A549 treated with RU486 at 1 μM for 4 hours (cell line): Measurements from ENCODE around the gene IRGQ. TPM values are rescaled to one million over a fixed set of nuclear protein-coding genes. Genes with fewer than 3 reads are reported as not detected.

ENCODE experiments used
- total RNA-seq: library from RNA; stranded (reverse); fragments of 200-300 nt; extraction: Qiagen RNA extraction; gene quantifications from 5 replicates; pipeline ENCODE4 v1.2.3, GENCODE V29; 2022; ENCODE audit warnings: low read depth

The IRGQ gene
- 4.4 to 7.4 TPM (median 5.8 TPM) in 5 replicates for total RNA-seq

DNA sequence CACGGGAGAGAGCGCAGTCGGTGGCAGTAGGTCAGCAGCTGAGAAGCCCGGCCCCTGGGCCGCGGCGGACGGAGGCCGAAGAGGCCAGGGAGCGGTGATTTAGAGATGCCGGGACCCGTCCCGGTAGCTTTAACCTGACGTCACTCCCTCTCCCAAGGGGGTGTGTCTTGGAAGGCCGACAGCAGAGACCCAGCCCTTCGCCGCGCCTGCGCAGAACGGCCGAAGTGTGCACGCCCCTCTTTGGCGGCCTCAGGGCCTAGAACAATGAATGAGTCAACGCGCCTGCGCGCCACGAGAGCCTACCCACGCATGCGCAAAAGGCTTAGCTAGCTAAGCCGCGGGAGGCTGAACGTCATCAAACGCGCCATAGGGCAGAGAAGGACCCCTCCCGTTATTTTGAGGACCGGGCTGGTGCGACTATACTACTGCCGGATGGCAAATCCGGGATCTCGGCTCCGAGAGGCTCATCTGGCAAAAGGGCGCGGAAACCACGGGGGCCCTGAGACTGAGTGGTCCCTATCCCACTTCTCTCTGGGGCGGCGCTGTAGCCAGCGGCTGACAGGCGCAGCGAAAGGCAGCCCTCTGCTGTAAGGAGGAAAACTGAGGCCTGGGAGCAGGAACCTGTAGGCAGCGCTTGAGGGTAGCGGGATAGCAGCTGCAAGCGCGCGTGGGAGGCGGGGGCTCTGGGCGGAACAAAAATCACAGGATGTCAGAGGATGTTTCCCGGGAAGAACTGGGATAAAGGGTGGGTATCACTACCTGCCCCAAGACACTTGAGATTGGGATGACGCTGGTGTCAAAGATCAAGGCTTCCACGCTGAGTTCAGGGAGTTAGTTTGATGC, at the start of gene IRGQ, which contains the start of gene ZNF576:
IRGQ (minus strand) TSS at position 136 of the 843 bp plus-strand sequence. CDS start 796 bp downstream, outside the sequence.
ZNF576 (plus strand) TSS at position 597 of the 843 bp plus-strand sequence. CDS start 514 bp downstream, outside the sequence.

GRCh38 chr19:43639519-43640423, 43.8 kb upstream of the IRGQ start, which contains the start of gene CADM4:
CADM4 (minus strand) TSS chr19:43639850; CDS start chr19:43639790, 60 bp downstream.

GRCh38 chr19:43619262-43620060, 23.5 kb upstream of the IRGQ start, which contains the start of gene ZNF428:
ZNF428 (minus strand) TSS chr19:43619629; CDS start chr19:43614304, 5,325 bp downstream.

GRCh38 chr19:43611788-43612187, 15.9 kb upstream of the IRGQ start, which contains the start of gene SRRM5:
SRRM5 (plus strand) TSS chr19:43612088; CDS start chr19:43612122, 34 bp downstream.

DNA sequence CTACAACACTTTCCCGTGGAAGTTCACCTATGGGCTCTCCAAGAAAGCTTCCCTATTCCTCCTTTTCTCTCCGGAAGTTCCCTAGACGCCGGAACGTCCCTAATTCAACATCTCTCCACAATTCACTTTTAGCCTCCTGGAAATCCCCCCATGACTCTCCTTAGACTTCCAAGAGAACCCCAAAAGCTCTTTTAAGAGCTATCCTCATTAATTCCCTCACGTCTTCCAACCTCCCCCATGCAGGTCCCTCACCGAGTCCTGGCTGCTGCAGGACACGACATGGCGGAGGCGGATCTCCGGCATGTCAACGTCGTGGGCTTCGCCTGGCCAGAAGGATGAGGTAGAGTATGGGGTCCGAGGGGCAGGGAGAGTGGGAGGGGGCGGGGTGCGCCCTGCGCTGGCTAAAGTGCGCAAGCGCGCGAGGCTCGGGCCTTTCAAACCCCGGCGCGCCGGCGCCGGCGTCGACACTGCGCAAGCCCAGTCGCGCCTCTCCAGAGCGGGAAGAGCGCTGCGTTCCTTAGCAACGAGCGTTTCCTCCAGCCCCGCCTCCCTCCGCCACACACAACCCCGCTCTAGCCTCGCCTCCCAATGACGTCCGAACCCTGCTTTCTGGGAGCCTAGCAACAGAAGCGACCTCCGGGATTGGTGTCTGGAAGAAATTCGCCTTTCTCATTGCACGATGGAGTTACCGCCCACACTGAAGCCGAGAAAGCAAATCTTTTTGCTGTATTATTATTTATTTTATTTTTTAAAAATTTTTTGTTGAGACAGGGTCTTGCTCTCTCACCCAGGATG, 20.6 kb downstream of the IRGQ start, which contains the start of the genes PINLYP and XRCC1:
PINLYP (plus strand) TSS at position 646 of the 795 bp plus-strand sequence. CDS start 1,391 bp downstream, outside the sequence.
XRCC1 (minus strand) TSS at position 372 of the 795 bp plus-strand sequence; CDS start at position 303, 69 bp downstream.

Other genes starting within 250 kb of the IRGQ start
- 0.08 to 0.59 TPM (median 0.16 TPM) in 5 replicates for gene CD177, start 242.4 kb downstream of the IRGQ start, total RNA-seq
- not detected in 5 replicates for gene TEX101, start 181.2 kb downstream of the IRGQ start, total RNA-seq
- 0.24 to 0.78 TPM (median 0.43 TPM) in 5 replicates for gene LYPD3, start 130.5 kb downstream of the IRGQ start, total RNA-seq
- gene PHLDB3, start 91.4 kb downstream of the IRGQ start, total RNA-seq: 9.6 to 14.7 TPM (median 11.9 TPM) in 5 replicates
- 43.9 to 55.4 TPM (median 50.0 TPM) in 5 replicates for gene ETHE1, start 68.9 kb downstream of the IRGQ start, total RNA-seq
- gene ZNF575, start 62.9 kb downstream of the IRGQ start, total RNA-seq: 0.97 to 2.5 TPM (median 2.2 TPM) in 5 replicates
- 26.9 to 31.9 TPM (median 28.6 TPM) in 5 replicates for gene XRCC1, start 20.6 kb downstream of the IRGQ start, total RNA-seq
- 0.22 to 0.74 TPM (median 0.29 TPM) in 4 of 5 replicates, not detected in the other for gene PINLYP, start 20.3 kb downstream of the IRGQ start, total RNA-seq
- 13.8 to 24.2 TPM (median 19.1 TPM) in 5 replicates for gene ZNF576, start 461 bp upstream of the IRGQ start, total RNA-seq
- gene SRRM5, start 16.0 kb upstream of the IRGQ start, total RNA-seq: 0.67 to 1.0 TPM (median 0.78 TPM) in 5 replicates
- gene ZNF428, start 23.5 kb upstream of the IRGQ start, total RNA-seq: 45.6 to 68.6 TPM (median 62.8 TPM) in 5 replicates
- 6.2 to 10.2 TPM (median 9.1 TPM) in 5 replicates for gene CADM4, start 43.7 kb upstream of the IRGQ start, total RNA-seq
- 106 to 124 TPM (median 110 TPM) in 5 replicates for gene PLAUR, start 74.0 kb upstream of the IRGQ start, total RNA-seq
- gene IRGC, start 119.9 kb upstream of the IRGQ start, total RNA-seq: not detected in 5 replicates
- gene SMG9, start 158.8 kb upstream of the IRGQ start, total RNA-seq: 47.4 to 74.6 TPM (median 62.6 TPM) in 5 replicates
- gene KCNN4, start 184.8 kb upstream of the IRGQ start, total RNA-seq: 42.9 to 63.2 TPM (median 58.7 TPM) in 5 replicates
- gene LYPD5, start 206.3 kb upstream of the IRGQ start, total RNA-seq: 0.14 to 0.22 TPM (median 0.15 TPM) in 3 of 5 replicates, not detected in the others
- gene ZNF283, start 231.2 kb upstream of the IRGQ start, total RNA-seq: 3.6 to 6.6 TPM (median 4.3 TPM) in 5 replicates